GM12891 (cell line): Measurements from ENCODE around the gene RBKS.

Experiments
- POLR2A ChIP-seq: IDR thresholded peaks from 2 replicates; pipeline ENCODE4 v1.6.1; 2011; ENCODE audit warnings: low read depth, low read length, control low read depth
- POLR2AphosphoS5 ChIP-seq: IDR thresholded peaks from 2 replicates; pipeline ENCODE4 v1.6.1; 2011; ENCODE audit warnings: low read depth, low read length, control low read depth
- POU2F2 ChIP-seq: IDR thresholded peaks from 2 replicates; pipeline ENCODE4 v1.6.1; 2011; ENCODE audit warnings: low read depth, mild to moderate bottlenecking, control low read depth, low read length, moderate library complexity
- TAF1 ChIP-seq: IDR thresholded peaks from 2 replicates; pipeline ENCODE4 v1.6.1; 2011; ENCODE audit warnings: low read depth, low read length, control low read depth

- TF ChIP-seq POLR2A (no peak), POLR2AphosphoS5 (no peak), POU2F2 (no peak), TAF1 (no peak)
These were observed 13.6 kb upstream of the RBKS start for GRCh38 chr2:27903649-27904404.
